OCI-LY7 (cell line): ENCODE results near the gene AFF3.

ENCODE experiments used
- CTCF ChIP-seq: fragments of 200-600 bp; sonication (generic); conservative IDR thresholded peaks from 2 replicates; pipeline ENCODE4 v1.5.1; 2014; ENCODE audit warnings: mild to moderate bottlenecking, antibody characterized with exemption, low read length, moderate library complexity, mixed read lengths
- EZH2phosphoT487 ChIP-seq: fragments of 200-600 bp; sonication (generic); IDR thresholded peaks from 2 replicates; pipeline ENCODE4 v1.6.1; 2018; ENCODE audit warnings: low read depth, borderline replicate concordance, mild to moderate bottlenecking, mixed run types, antibody characterized with exemption, low read length, moderate library complexity, mixed read lengths

GRCh38 chr2:99864561-99865553, 277.5 kb downstream of the AFF3 start:
- TF ChIP-seq CTCF (no peak), EZH2phosphoT487 (no peak)
